Measurements from ENCODE around the gene SCAPER.
"Not testable (repeated sequence)": the region's sequence is repeated elsewhere in the genome, so short reads cannot be mapped to it uniquely, and the experiment has no call there.

SCAPER gene

GRCh38 chr15:76904461-76905012 lies 603 bp downstream of the SCAPER start:
- DNase-seq (ENCODE audit: low spot score): peak; percentile 65

GRCh38 chr15:76903251-76903681 lies 1.9 kb downstream of the SCAPER start:
- peak; percentile 70 for DNase-seq (ENCODE audit: low spot score)

- no peak for DNase-seq (ENCODE audit: low spot score)
Observed at GRCh38 chr15:76901965-76902364, 3.2 kb downstream of the SCAPER start.

- not testable (repeated sequence) for DNase-seq (ENCODE audit: low spot score)
Observed at GRCh38 chr15:76899931-76900310, 5.2 kb downstream of the SCAPER start.

GRCh38 chr15:76899176-76899930 lies 5.8 kb downstream of the SCAPER start:
- DNase-seq (ENCODE audit: low spot score): not testable (repeated sequence)

- no peak for DNase-seq (ENCODE audit: low spot score)
Observed at GRCh38 chr15:76898102-76898501, 7.0 kb downstream of the SCAPER start.

GRCh38 chr15:76894174-76894573 lies 11.0 kb downstream of the SCAPER start:
- DNase-seq (ENCODE audit: low spot score): no peak

GRCh38 chr15:76892836-76893235 lies 12.3 kb downstream of the SCAPER start:
- DNase-seq (ENCODE audit: low spot score): not testable (repeated sequence)

- not testable (repeated sequence) for DNase-seq (ENCODE audit: low spot score)
Observed at GRCh38 chr15:76887280-76888141, 17.6 kb downstream of the SCAPER start.

GRCh38 chr15:76885212-76885611 lies 19.9 kb downstream of the SCAPER start:
- no peak for DNase-seq (ENCODE audit: low spot score)

GRCh38 chr15:76875911-76876310 lies 29.2 kb downstream of the SCAPER start:
- DNase-seq (ENCODE audit: low spot score): no peak

- not testable (repeated sequence) for DNase-seq (ENCODE audit: low spot score)
Observed at GRCh38 chr15:76873066-76873465, 32.1 kb downstream of the SCAPER start.

- no peak for DNase-seq (ENCODE audit: low spot score)
Observed at GRCh38 chr15:76871930-76872329, 33.2 kb downstream of the SCAPER start.

GRCh38 chr15:76868740-76869139 lies 36.4 kb downstream of the SCAPER start:
- DNase-seq (ENCODE audit: low spot score): no peak

- DNase-seq (ENCODE audit: low spot score): peak; percentile 50
Observed at GRCh38 chr15:76866716-76867321, 38.3 kb downstream of the SCAPER start.

- no peak for DNase-seq (ENCODE audit: low spot score)
Observed at GRCh38 chr15:76866008-76866407, 39.1 kb downstream of the SCAPER start.

GRCh38 chr15:76865548-76865991 lies 39.6 kb downstream of the SCAPER start:
- peak; percentile 8 for DNase-seq (ENCODE audit: low spot score)

- no peak for DNase-seq (ENCODE audit: low spot score)
Observed at GRCh38 chr15:76864586-76864985, 40.6 kb downstream of the SCAPER start.

GRCh38 chr15:76863693-76864092 lies 41.4 kb downstream of the SCAPER start:
- no peak for DNase-seq (ENCODE audit: low spot score)

GRCh38 chr15:76863123-76863522 lies 42.0 kb downstream of the SCAPER start:
- no peak for DNase-seq (ENCODE audit: low spot score)

GRCh38 chr15:76861815-76862397 lies 43.2 kb downstream of the SCAPER start:
- DNase-seq (ENCODE audit: low spot score): no peak

GRCh38 chr15:76860201-76860600 lies 44.9 kb downstream of the SCAPER start:
- DNase-seq (ENCODE audit: low spot score): no peak

Measured in RKO (cell line).